Subcutaneous abdominal adipose tissue (tissue), 5 donors: ENCODE data around the gene LNPEP.

ENCODE experiments used
- H3K27ac ChIP-seq: one replicate; pipeline ENCODE4 v1.7.0; 2013; ENCODE audit warnings: low read depth, mild to moderate bottlenecking, inconsistent platforms, low read length, moderate library complexity
- H3K27me3 ChIP-seq, 5 donors: one replicate each; pipeline ENCODE4 v1.7.0; 2013; ENCODE audit warnings: low read length in 5 of 5, inconsistent platforms in 1 of 5; ENCODE audit not compliant: control insufficient read depth in 5 of 5, insufficient read depth in 4 of 5
- H3K36me3 ChIP-seq, 5 donors: one replicate each; pipeline ENCODE4 v1.7.0; 2013; ENCODE audit warnings: low read length in 5 of 5; ENCODE audit not compliant: control insufficient read depth in 5 of 5, insufficient read depth in 5 of 5
- H3K4me1 ChIP-seq, 5 donors: one replicate each; pipeline ENCODE4 v1.7.0; 2013; ENCODE audit warnings: low read length in 5 of 5, mild to moderate bottlenecking in 3 of 5, moderate library complexity in 1 of 5; ENCODE audit not compliant: control insufficient read depth in 5 of 5, insufficient read depth in 5 of 5
- H3K4me3 ChIP-seq, 5 donors: one replicate each; pipeline ENCODE4 v1.7.0; 2013; ENCODE audit warnings: low read length in 5 of 5, low read depth in 1 of 5
- H3K9ac ChIP-seq, 5 donors: one replicate each; pipeline ENCODE4 v1.7.0; 2013; ENCODE audit warnings: low read length in 5 of 5, mild to moderate bottlenecking in 4 of 5, moderate library complexity in 3 of 5
- H3K9me3 ChIP-seq, 5 donors: one replicate each; pipeline ENCODE4 v1.7.0; 2013; ENCODE audit warnings: low read length in 5 of 5; ENCODE audit not compliant: control insufficient read depth in 5 of 5
- donor health status: healthy.
- donor health status: healthy.
- donor health status: healthy.
- donor health status: healthy.
- donor health status: healthy.

Gene LNPEP

GRCh38 chr5:96905864-96906263 is 30.0 kb upstream of the LNPEP start:
- Histone ChIP-seq H3K4me1 (peaks cover 0 to 9% (median 0%) of the 10 kb centered on the region in 5 donors), H3K27ac (no peak overlapping the region), H3K9ac (no peak overlapping the region), H3K36me3 (peaks cover 14 to 38% (median 30%) of the 10 kb centered on the region in 5 donors), H3K9me3 (no peaks in the 10 kb centered on the region), H3K27me3 (no peaks in the 10 kb centered on the region), H3K4me3 (no peak overlapping the region)

GRCh38 chr5:96909003-96909402 is 26.9 kb upstream of the LNPEP start:
- no peaks in the 10 kb centered on the region for H3K9me3 ChIP-seq
- H3K9ac ChIP-seq: no peak overlapping the region
- no peak overlapping the region for H3K4me3 ChIP-seq
- no peak overlapping the region for H3K27ac ChIP-seq
- H3K27me3 ChIP-seq: no peaks in the 10 kb centered on the region
- H3K36me3 ChIP-seq: peaks cover 10 to 24% (median 18%) of the 10 kb centered on the region in 5 donors
- peaks cover 0 to 11% (median 0%) of the 10 kb centered on the region in 5 donors for H3K4me1 ChIP-seq

GRCh38 chr5:96909435-96909834 is 26.4 kb upstream of the LNPEP start:
- no peaks in the 10 kb centered on the region for H3K27me3 ChIP-seq
- no peak overlapping the region for H3K4me3 ChIP-seq
- peaks cover 9 to 25% (median 20%) of the 10 kb centered on the region in 5 donors for H3K36me3 ChIP-seq
- no peak overlapping the region for H3K9ac ChIP-seq
- H3K4me1 ChIP-seq: peaks cover 0 to 7% (median 0%) of the 10 kb centered on the region in 5 donors
- no peaks in the 10 kb centered on the region for H3K9me3 ChIP-seq
- H3K27ac ChIP-seq: no peak overlapping the region

GRCh38 chr5:96911139-96911538 is 24.7 kb upstream of the LNPEP start:
- Histone ChIP-seq H3K27me3 (no peaks in the 10 kb centered on the region), H3K9me3 (no peaks in the 10 kb centered on the region), H3K4me3 (no peak overlapping the region), H3K36me3 (peaks cover 8 to 24% (median 20%) of the 10 kb centered on the region in 5 donors), H3K4me1 (peaks cover 0 to 6% (median 0%) of the 10 kb centered on the region in 5 donors), H3K9ac (no peak overlapping the region), H3K27ac (no peak overlapping the region)

GRCh38 chr5:96913233-96913632 is 22.6 kb upstream of the LNPEP start:
- Histone ChIP-seq H3K27me3 (no peaks in the 10 kb centered on the region), H3K27ac (no peak overlapping the region), H3K9ac (no peak overlapping the region), H3K4me3 (no peak overlapping the region), H3K4me1 (peaks cover 0 to 6% (median 0%) of the 10 kb centered on the region in 5 donors), H3K9me3 (no peaks in the 10 kb centered on the region), H3K36me3 (peaks cover 8 to 24% (median 20%) of the 10 kb centered on the region in 5 donors)

- peaks cover 0 to 11% (median 2%) of the 10 kb centered on the region in 5 donors for H3K36me3 ChIP-seq
- no peak overlapping the region for H3K9ac ChIP-seq
- H3K4me3 ChIP-seq: no peak overlapping the region
- H3K27me3 ChIP-seq: no peaks in the 10 kb centered on the region
- no peaks in the 10 kb centered on the region for H3K4me1 ChIP-seq
- H3K27ac ChIP-seq: no peak overlapping the region
- no peaks in the 10 kb centered on the region for H3K9me3 ChIP-seq
Observed at GRCh38 chr5:96919754-96920197, 16.1 kb upstream of the LNPEP start.

- Histone ChIP-seq H3K36me3 (peaks cover 0 to 11% (median 2%) of the 10 kb centered on the region in 5 donors), H3K9ac (no peak overlapping the region), H3K4me1 (no peaks in the 10 kb centered on the region), H3K27ac (no peak overlapping the region), H3K9me3 (no peaks in the 10 kb centered on the region), H3K4me3 (no peak overlapping the region), H3K27me3 (no peaks in the 10 kb centered on the region)
Observed at GRCh38 chr5:96920744-96921355, 15.0 kb upstream of the LNPEP start.

- Histone ChIP-seq H3K4me1 (no peaks in the 10 kb centered on the region), H3K36me3 (peaks cover 0 to 10% (median 2%) of the 10 kb centered on the region in 5 donors), H3K9ac (no peak overlapping the region), H3K4me3 (no peak overlapping the region), H3K27me3 (no peaks in the 10 kb centered on the region), H3K9me3 (no peaks in the 10 kb centered on the region), H3K27ac (no peak overlapping the region)
Observed at GRCh38 chr5:96922499-96923244, 13.2 kb upstream of the LNPEP start.

GRCh38 chr5:96924016-96924443 is 11.8 kb upstream of the LNPEP start:
- H3K9me3 ChIP-seq: no peaks in the 10 kb centered on the region
- H3K9ac ChIP-seq: no peak overlapping the region
- H3K4me1 ChIP-seq: peaks cover 0 to 1% (median 0%) of the 10 kb centered on the region in 5 donors
- H3K36me3 ChIP-seq: peaks cover 0 to 4% (median 0%) of the 10 kb centered on the region in 5 donors
- no peaks in the 10 kb centered on the region for H3K27me3 ChIP-seq
- no peak overlapping the region for H3K27ac ChIP-seq
- H3K4me3 ChIP-seq: no peak overlapping the region

- Histone ChIP-seq H3K4me3 (no peak overlapping the region), H3K9me3 (no peaks in the 10 kb centered on the region), H3K4me1 (peaks cover 0 to 6% (median 2%) of the 10 kb centered on the region in 5 donors), H3K27me3 (no peaks in the 10 kb centered on the region), H3K36me3 (no peaks in the 10 kb centered on the region), H3K9ac (no peak overlapping the region), H3K27ac (no peak overlapping the region)
Observed at GRCh38 chr5:96926276-96926675, 9.6 kb upstream of the LNPEP start.
